BJ (cell line): ENCODE results near the gene ANO2. TPM values are rescaled to one million over a fixed set of nuclear protein-coding genes. Genes with fewer than 3 reads are reported as not detected.

Source experiments
- CTCF ChIA-PET: fragments of 350-600 bp; formaldehyde crosslinking; extraction: SDS; loops from one replicate; lab custom pipeline; 2021; ENCODE audit warnings: antibody characterized with exemption, inconsistent platforms; lab: Yijun Ruan, JAX
- POLR2A ChIA-PET: fragments of 300-600 bp; sonication (Branson Sonifier 250); formaldehyde crosslinking; extraction: SDS; loops from one replicate; lab custom pipeline; 2021; ENCODE audit warnings: antibody characterized with exemption; lab: Charles Lee
- DNase-seq: peaks from one replicate; pipeline ENCODE4 v3.0.0-alpha.2; 2011; ENCODE audit warnings: low read depth
- H3K27me3 ChIP-seq: 2 replicates; pipeline ENCODE4 v1.6.0; 2011; ENCODE audit warnings: low read length; ENCODE audit not compliant: control insufficient read depth, insufficient read depth
- H3K36me3 ChIP-seq: 2 replicates; pipeline ENCODE4 v1.5.1; 2011; ENCODE audit warnings: low read length; ENCODE audit not compliant: control insufficient read depth, insufficient read depth
- H3K4me3 ChIP-seq: 2 replicates; pipeline ENCODE4 v1.5.1; 2011; ENCODE audit warnings: low read depth, mild to moderate bottlenecking, control low read depth, low read length
- CTCF ChIP-seq: IDR thresholded peaks from 2 replicates; pipeline ENCODE4 v1.5.1; 2011; ENCODE audit warnings: low read depth, mild to moderate bottlenecking, control low read depth, inconsistent platforms, low read length, moderate library complexity; ENCODE audit not compliant: insufficient read depth
- polyA plus RNA-seq: library from polyadenylated mRNA; depleted of rRNA; stranded (reverse); fragments of >200 nt; gene quantifications from 2 replicates; pipeline ENCODE4 v1.2.3, GENCODE V29; 2011

Gene ANO2
- polyA plus RNA-seq, 1 experiment, result 0.10 TPM

- Histone ChIP-seq H3K4me3 (no peak overlapping the region), H3K27me3 (no peaks in the 10 kb centered on the region), H3K36me3 (no peaks in the 10 kb centered on the region)
- TF ChIP-seq CTCF, result no peak
- POLR2A ChIA-PET, result no interaction called here
- CTCF ChIA-PET, result interaction anchor here (0.9 kb wide), 1 partner anchor 104 kb away, joined by 3 read pairs; no protein-coding TSS in a partner anchor
- DNase-seq, result no peak
Measured at GRCh38 chr12:5615760-5616159, 329.3 kb downstream of the ANO2 start.

- H3K27me3 ChIP-seq, result no peaks in the 10 kb centered on the region
- CTCF ChIA-PET, result no interaction called here
- DNase-seq, result no peak
- no peak overlapping the region for H3K4me3 ChIP-seq
- POLR2A ChIA-PET, result no interaction called here
- no peak for TF ChIP-seq CTCF
- no peaks in the 10 kb centered on the region for H3K36me3 ChIP-seq
Measured at GRCh38 chr12:5614256-5614655, 330.8 kb downstream of the ANO2 start.

- no peaks in the 10 kb centered on the region for H3K36me3 ChIP-seq
- TF ChIP-seq CTCF, result no peak
- H3K4me3 ChIP-seq, result no peak overlapping the region
- H3K27me3 ChIP-seq, result no peaks in the 10 kb centered on the region
- ChIA-PET CTCF (no interaction called here), POLR2A (no interaction called here)
- no peak for DNase-seq
Measured at GRCh38 chr12:5612556-5613410, 332.3 kb downstream of the ANO2 start.

GRCh38 chr12:5611162-5611561, 333.9 kb downstream of the ANO2 start:
- TF ChIP-seq CTCF, result no peak
- no peak for DNase-seq
- Histone ChIP-seq H3K27me3 (peaks cover 1% of the 10 kb centered on the region; the same call in 1 of the 2 replicates), H3K4me3 (no peak overlapping the region), H3K36me3 (no peaks in the 10 kb centered on the region)
- ChIA-PET CTCF (no interaction called here), POLR2A (no interaction called here)

- no peak for DNase-seq
- ChIA-PET CTCF (interaction anchor here (1.2 to 2.0 kb wide), 2 partner anchors 33 to 50 kb away, joined by 3 to 6 read pairs; no protein-coding TSS in a partner anchor), POLR2A (interaction anchor here (0.6 kb wide), 2 partner anchors 51 to 134 kb away, joined by 3 read pairs; no protein-coding TSS in a partner anchor)
- Histone ChIP-seq H3K27me3 (no peaks in the 10 kb centered on the region), H3K36me3 (no peaks in the 10 kb centered on the region), H3K4me3 (no peak overlapping the region)
- no peak for TF ChIP-seq CTCF
Measured at GRCh38 chr12:5599378-5599777, 345.7 kb downstream of the ANO2 start.
